Measurements from ENCODE around the gene TGFB1.
"Not testable (repeated sequence)": the region's sequence is repeated elsewhere in the genome, so short reads cannot be mapped to it uniquely, and the experiment has no call there.

Gene TGFB1

GRCh38 chr19:41298348-41298964 lies 55.3 kb downstream of the TGFB1 start:
- peak; percentile 22 for DNase-seq

GRCh38 chr19:41297628-41298347 lies 55.9 kb downstream of the TGFB1 start:
- DNase-seq = no peak

GRCh38 chr19:41296433-41296871 lies 57.3 kb downstream of the TGFB1 start:
- no peak for DNase-seq

GRCh38 chr19:41295499-41295898 lies 58.2 kb downstream of the TGFB1 start:
- no peak for DNase-seq

DNA sequence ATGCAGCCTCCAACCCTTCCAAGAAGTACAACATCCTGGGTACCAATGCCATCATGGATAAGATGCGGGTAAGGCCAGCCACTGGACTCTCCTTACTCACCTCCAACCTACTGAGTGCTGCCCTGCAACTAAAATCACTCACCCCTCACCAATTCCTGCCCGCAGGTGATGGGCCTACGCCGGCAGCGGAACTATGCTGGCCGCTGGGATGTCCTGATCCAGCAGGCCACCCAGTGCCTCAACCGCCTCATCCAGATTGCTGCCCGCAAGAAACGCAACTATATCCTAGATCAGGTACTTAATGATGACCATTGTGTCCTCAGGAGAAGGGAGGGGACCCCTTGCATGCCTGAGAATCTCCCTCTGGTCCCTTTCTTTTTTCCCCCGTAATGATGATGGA lies 59.3 kb downstream of the TGFB1 start:
- no peak for DNase-seq

DNA sequence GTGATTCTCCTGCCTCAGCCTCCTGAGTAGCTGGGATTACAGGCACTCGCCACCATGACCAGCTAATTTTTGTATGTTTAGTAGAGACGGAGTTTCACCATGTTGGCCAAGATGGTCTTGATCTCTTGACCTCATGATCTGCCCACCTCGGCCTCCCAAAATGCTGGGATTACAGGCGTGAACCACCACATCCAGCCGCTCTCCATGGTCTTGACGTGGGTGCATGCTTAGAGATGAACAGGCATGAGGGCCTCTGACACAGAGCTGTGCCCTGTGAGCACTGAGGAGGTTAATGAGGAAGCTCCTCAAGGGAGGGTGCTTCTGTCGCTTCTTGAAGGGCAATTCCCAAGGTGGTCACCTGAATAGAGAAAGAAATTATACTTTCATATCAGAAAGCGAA lies 63.9 kb downstream of the TGFB1 start:
- not testable (repeated sequence) for DNase-seq

GRCh38 chr19:41288673-41289530 lies 64.8 kb downstream of the TGFB1 start:
- DNase-seq = no peak

Measured in NCI-H2107 (cell line).